ENCODE results near the gene TMC1. TPM values are rescaled to one million over a fixed set of nuclear protein-coding genes. Genes with fewer than 3 reads are reported as not detected.

TMC1 gene
- total RNA-seq, 4 donors from 2014 or later = 0.30 to 2.3 (median 0.44) TPM; not detected in 1

DNA sequence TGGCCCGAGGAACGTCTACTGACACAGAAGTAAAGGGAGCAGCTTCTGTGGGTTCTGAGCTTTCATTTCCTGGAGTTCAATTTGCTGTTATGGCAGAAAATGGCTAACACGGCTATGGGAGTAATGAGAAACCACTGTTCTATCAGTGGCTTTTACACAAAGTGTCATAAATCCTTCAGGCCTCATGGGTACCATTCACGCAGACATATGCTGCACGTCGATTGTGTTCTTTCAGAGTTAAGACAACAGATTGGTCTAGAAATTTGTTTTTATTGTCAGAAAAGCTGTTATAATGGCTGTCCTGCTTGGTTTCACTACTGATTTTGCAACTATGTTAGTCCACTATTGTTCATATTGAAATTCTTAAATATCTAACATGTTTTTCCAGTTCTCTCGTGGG lies 296.0 kb downstream of the TMC1 start:
- DNase-seq (ENCODE audit: low spot score in 2 of 2) = no peak
- TF ChIP-seq POLR2A (IDR thresholded peaks at IDR 0.05) (no peak), EP300 (IDR thresholded peaks at IDR 0.05) (no peak)
- TF ChIP-seq, protein P1, sequence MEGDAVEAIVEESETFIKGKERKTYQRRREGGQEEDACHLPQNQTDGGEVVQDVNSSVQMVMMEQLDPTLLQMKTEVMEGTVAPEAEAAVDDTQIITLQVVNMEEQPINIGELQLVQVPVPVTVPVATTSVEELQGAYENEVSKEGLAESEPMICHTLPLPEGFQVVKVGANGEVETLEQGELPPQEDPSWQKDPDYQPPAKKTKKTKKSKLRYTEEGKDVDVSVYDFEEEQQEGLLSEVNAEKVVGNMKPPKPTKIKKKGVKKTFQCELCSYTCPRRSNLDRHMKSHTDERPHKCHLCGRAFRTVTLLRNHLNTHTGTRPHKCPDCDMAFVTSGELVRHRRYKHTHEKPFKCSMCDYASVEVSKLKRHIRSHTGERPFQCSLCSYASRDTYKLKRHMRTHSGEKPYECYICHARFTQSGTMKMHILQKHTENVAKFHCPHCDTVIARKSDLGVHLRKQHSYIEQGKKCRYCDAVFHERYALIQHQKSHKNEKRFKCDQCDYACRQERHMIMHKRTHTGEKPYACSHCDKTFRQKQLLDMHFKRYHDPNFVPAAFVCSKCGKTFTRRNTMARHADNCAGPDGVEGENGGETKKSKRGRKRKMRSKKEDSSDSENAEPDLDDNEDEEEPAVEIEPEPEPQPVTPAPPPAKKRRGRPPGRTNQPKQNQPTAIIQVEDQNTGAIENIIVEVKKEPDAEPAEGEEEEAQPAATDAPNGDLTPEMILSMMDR (IDR thresholded peaks at IDR 0.05) = no peak
- H3K27me3 ChIP-seq = no peaks in the 10 kb centered on the region

GRCh38 chr9:72818385-72818784 lies 297.0 kb downstream of the TMC1 start:
- WGBS, 2 donors = 87 to 90% methylated on average over 3 of the region's 3 CpGs
- H3K9me3 ChIP-seq = no peaks in the 10 kb centered on the region
- TF ChIP-seq, protein P1 (IDR thresholded peaks at IDR 0.05) = no peak
- no peak for TF ChIP-seq EP300 (IDR thresholded peaks at IDR 0.05)
- TF ChIP-seq POLR2A (IDR thresholded peaks at IDR 0.05) = no peak
- no peaks in the 10 kb centered on the region for H3K27me3 ChIP-seq
- H3K4me1 ChIP-seq = peaks cover 0 to 11% (median 0%) of the 10 kb centered on the region in 4 donors
- H3K36me3 ChIP-seq = no peaks in the 10 kb centered on the region
- no peak for DNase-seq (ENCODE audit: low spot score in 2 of 2)
- no peak overlapping the region for H3K4me3 ChIP-seq
- no peak overlapping the region for H3K27ac ChIP-seq

More for the DNA sequence above, 296.0 kb downstream of the TMC1 start:
- Histone ChIP-seq H3K4me3 (no peak overlapping the region), H3K9me3 (no peaks in the 10 kb centered on the region), H3K4me1 (peaks cover 0 to 6% (median 0%) of the 10 kb centered on the region in 4 donors), H3K27ac (no peak overlapping the region), H3K36me3 (no peaks in the 10 kb centered on the region)
- 70 to 72% methylated on average over 7 of the region's 7 CpGs for WGBS, 2 donors

GRCh38 chr9:72823971-72824370 lies 302.6 kb downstream of the TMC1 start:
- Histone ChIP-seq H3K4me3 (no peak overlapping the region), H3K4me1 (peaks cover 0 to 40% (median 7%) of the 10 kb centered on the region in 4 donors), H3K27ac (no peak overlapping the region), H3K36me3 (no peaks in the 10 kb centered on the region), H3K27me3 (no peaks in the 10 kb centered on the region), H3K9me3 (no peaks in the 10 kb centered on the region)
- DNase-seq (ENCODE audit: low spot score in 2 of 2) = no peak
- 71 to 75% methylated on average over 5 of the region's 5 CpGs for WGBS, 2 donors
- TF ChIP-seq EP300 (IDR thresholded peaks at IDR 0.05) (no peak), POLR2A (IDR thresholded peaks at IDR 0.05) (no peak)
- TF ChIP-seq, protein P1 (IDR thresholded peaks at IDR 0.05) = no peak

- Histone ChIP-seq H3K27me3 (no peaks in the 10 kb centered on the region), H3K9me3 (no peaks in the 10 kb centered on the region), H3K36me3 (no peaks in the 10 kb centered on the region), H3K4me1 (peaks cover 0 to 35% (median 7%) of the 10 kb centered on the region in 4 donors), H3K4me3 (no peak overlapping the region), H3K27ac (peak overlapping the region; percentile 19 to 75 (median 56))
- no peak for TF ChIP-seq POLR2A (IDR thresholded peaks at IDR 0.05)
- TF ChIP-seq, protein P1 (IDR thresholded peaks at IDR 0.05) = no peak
- peak in 1 of 2 donors; percentile 19 for TF ChIP-seq EP300 (IDR thresholded peaks at IDR 0.05)
- 53 to 55% methylated on average over 7 of the region's 7 CpGs for WGBS, 2 donors
- DNase-seq (ENCODE audit: low spot score in 2 of 2) = no peak
These were observed 305.9 kb downstream of the TMC1 start for GRCh38 chr9:72826996-72827949.

Measured in tibial nerve (tissue), 4 donors.